Neural progenitor cell (in vitro differentiated cells): ENCODE data around the gene ESCO1. TPM values are rescaled to one million over a fixed set of nuclear protein-coding genes. Genes with fewer than 3 reads are reported as not detected.
"Not testable (repeated sequence)": the region's sequence is repeated elsewhere in the genome, so short reads cannot be mapped to it uniquely, and the experiment has no call there.

Experiments used
- DNase-seq: peaks from one replicate; pipeline ENCODE4 v3.0.0-alpha.2; 2016; ENCODE audit warnings: low spot score
- H2AFZ ChIP-seq: fragments of 200-600 bp; sonication (generic); replicated peaks from 2 replicates; pipeline ENCODE4 v1.6.1; 2016; ENCODE audit warnings: antibody characterized with exemption
- H3F3A ChIP-seq: fragments of 200-600 bp; sonication (generic); 2 replicates; pipeline ENCODE4 v1.6.1; 2016; ENCODE audit warnings: antibody characterized with exemption, low read depth
- H3K27ac ChIP-seq: fragments of 200-600 bp; sonication (generic); 2 replicates; pipeline ENCODE4 v1.5.1; 2016; ENCODE audit warnings: mild to moderate bottlenecking
- H3K27me3 ChIP-seq: fragments of 200-600 bp; sonication (generic); 2 replicates; pipeline ENCODE4 v1.6.1; 2016; ENCODE audit warnings: mild to moderate bottlenecking, moderate library complexity
- H3K36me3 ChIP-seq: fragments of 200-600 bp; sonication (generic); 2 replicates; pipeline ENCODE4 v1.5.1; 2016
- H3K4me1 ChIP-seq: fragments of 200-600 bp; sonication (generic); 2 replicates; pipeline ENCODE4 v1.6.1; 2016; ENCODE audit warnings: mixed run types
- H3K4me2 ChIP-seq: fragments of 200-600 bp; sonication (generic); 2 replicates; pipeline ENCODE4 v1.6.1; 2016
- H3K4me3 ChIP-seq: fragments of 200-600 bp; sonication (generic); 2 replicates; pipeline ENCODE4 v1.5.1; 2016
- H3K79me2 ChIP-seq: fragments of 200-600 bp; sonication (generic); 2 replicates; pipeline ENCODE4 v1.6.1; 2016; ENCODE audit warnings: low read depth
- H3K9ac ChIP-seq: fragments of 200-600 bp; sonication (generic); 2 replicates; pipeline ENCODE4 v1.6.1; 2016
- H3K9me3 ChIP-seq: fragments of 200-600 bp; sonication (generic); 2 replicates; pipeline ENCODE4 v1.5.1; 2016; ENCODE audit warnings: low read depth
- H4K20me1 ChIP-seq: fragments of 200-600 bp; sonication (generic); 2 replicates; pipeline ENCODE4 v1.6.1; 2016; ENCODE audit warnings: low read depth
- H3K27ac Mint-ChIP-seq: 3 replicates; pipeline ENCODE4 v1.8.0; 2021; ENCODE audit warnings: mixed read lengths
- H3K27me3 Mint-ChIP-seq: 2 replicates; pipeline ENCODE4 v1.8.0; 2022; ENCODE audit warnings: low read depth, mild to moderate bottlenecking, inconsistent platforms, moderate library complexity, mixed read lengths; ENCODE audit not compliant: insufficient read depth
- H3K36me3 Mint-ChIP-seq: 3 replicates; pipeline ENCODE4 v1.8.0; 2021; ENCODE audit warnings: mixed read lengths
- H3K4me1 Mint-ChIP-seq: 3 replicates; pipeline ENCODE4 v1.8.0; 2021; ENCODE audit warnings: mixed read lengths
- H3K4me3 Mint-ChIP-seq: 3 replicates; pipeline ENCODE4 v1.8.0; 2021; ENCODE audit warnings: mild to moderate bottlenecking, moderate library complexity, mixed read lengths
- H3K9me3 Mint-ChIP-seq: 3 replicates; pipeline ENCODE4 v1.8.0; 2020; ENCODE audit warnings: mixed read lengths
- EZH2 ChIP-seq: fragments of 200-600 bp; sonication (generic); IDR thresholded peaks from 2 replicates; pipeline ENCODE4 v1.6.1; 2017; ENCODE audit warnings: antibody characterized with exemption, mild to moderate bottlenecking, moderate library complexity
- EZH2phosphoT487 ChIP-seq: fragments of 200-600 bp; sonication (generic); IDR thresholded peaks from 2 replicates; pipeline ENCODE4 v1.6.1; 2017; ENCODE audit warnings: antibody characterized with exemption
- total RNA-seq: library from RNA; depleted of rRNA; stranded (reverse); fragments of >200 nt; gene quantifications from 2 replicates; pipeline ENCODE4 v1.2.3, GENCODE V29; 2015; ENCODE audit warnings: low replicate concordance
- TF ChIP-seq, protein P1 (sequence below): fragments of 200-600 bp; sonication (generic); IDR thresholded peaks from 2 replicates; pipeline ENCODE4 v1.5.1; 2017; ENCODE audit warnings: antibody characterized with exemption, mild to moderate bottlenecking

Gene ESCO1, protein sequence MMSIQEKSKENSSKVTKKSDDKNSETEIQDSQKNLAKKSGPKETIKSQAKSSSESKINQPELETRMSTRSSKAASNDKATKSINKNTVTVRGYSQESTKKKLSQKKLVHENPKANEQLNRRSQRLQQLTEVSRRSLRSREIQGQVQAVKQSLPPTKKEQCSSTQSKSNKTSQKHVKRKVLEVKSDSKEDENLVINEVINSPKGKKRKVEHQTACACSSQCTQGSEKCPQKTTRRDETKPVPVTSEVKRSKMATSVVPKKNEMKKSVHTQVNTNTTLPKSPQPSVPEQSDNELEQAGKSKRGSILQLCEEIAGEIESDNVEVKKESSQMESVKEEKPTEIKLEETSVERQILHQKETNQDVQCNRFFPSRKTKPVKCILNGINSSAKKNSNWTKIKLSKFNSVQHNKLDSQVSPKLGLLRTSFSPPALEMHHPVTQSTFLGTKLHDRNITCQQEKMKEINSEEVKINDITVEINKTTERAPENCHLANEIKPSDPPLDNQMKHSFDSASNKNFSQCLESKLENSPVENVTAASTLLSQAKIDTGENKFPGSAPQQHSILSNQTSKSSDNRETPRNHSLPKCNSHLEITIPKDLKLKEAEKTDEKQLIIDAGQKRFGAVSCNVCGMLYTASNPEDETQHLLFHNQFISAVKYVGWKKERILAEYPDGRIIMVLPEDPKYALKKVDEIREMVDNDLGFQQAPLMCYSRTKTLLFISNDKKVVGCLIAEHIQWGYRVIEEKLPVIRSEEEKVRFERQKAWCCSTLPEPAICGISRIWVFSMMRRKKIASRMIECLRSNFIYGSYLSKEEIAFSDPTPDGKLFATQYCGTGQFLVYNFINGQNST
- total RNA-seq, result 27.4 and 48.8 TPM in 2 replicates

DNA sequence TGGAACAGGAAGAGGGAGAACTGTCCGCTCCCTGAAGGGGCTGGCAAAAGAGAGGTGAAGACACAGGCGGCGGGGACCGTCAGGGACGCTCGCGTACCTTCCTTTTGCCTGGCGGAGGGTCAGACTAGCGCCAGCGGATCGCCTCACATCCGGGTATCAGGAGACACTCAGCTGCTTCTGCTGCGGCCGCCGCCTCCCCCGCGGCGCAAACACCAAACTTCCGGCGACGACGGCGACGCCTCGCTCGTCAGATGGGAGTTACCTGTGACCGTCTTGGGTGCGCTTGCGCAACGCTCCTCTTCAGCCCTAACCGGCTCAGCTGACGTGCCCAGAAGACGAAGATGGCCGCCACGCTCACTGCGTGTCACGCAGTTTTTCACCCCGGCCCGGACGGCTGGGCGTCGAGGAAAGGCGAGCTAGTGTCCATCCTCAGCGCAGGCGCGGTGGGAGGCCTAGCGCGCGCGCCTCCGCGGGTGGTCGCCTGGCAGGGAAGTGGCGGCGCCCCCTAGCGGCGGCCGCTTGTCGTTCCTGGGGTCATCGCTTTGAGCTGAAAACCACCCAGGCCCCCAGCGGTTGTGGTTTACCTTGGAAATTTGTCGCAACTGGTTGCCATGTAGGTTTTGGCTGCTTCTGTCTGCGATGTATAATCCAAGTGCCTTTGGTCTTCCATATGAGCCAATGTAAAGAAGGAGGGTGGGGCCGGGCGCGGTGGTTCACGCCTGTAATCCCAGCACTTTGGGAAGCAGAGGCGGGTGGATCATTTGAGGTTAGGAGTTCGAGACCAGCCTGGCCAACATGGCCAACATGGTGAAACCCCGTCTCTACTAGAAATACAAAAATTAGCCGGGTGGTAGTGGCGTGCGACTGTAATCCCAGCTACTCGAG, at the start of gene ESCO1:
ESCO1 (minus strand) TSS at position 179 of the 885 bp plus-strand sequence. CDS start 25,861 bp downstream, outside the sequence.
- H3K4me1 ChIP-seq, result peaks cover 7% of the 10 kb centered on the region
- peak within 1 kb of the TSS; percentile 49 for H3K9ac ChIP-seq
- DNase-seq, result peak; percentile 96
- peaks cover 34% of the 10 kb centered on the region for H3F3A ChIP-seq
- peaks cover 42% of the 10 kb centered on the region for H3K79me2 ChIP-seq
- H3K4me2 ChIP-seq, result peak within 1 kb of the TSS; percentile 86
- Mint-ChIP-seq H3K9me3 (peaks cover 4% of the 10 kb centered on the region), H3K4me1 (peaks cover 16% of the 10 kb centered on the region), H3K27ac (peak within 1 kb of the TSS; percentile 99), H3K4me3 (peak within 1 kb of the TSS; percentile 100), H3K36me3 (peaks cover 9% of the 10 kb centered on the region), H3K27me3 (peaks cover 5% of the 10 kb centered on the region)
- peak within 1 kb of the TSS; percentile 94 for H3K27ac ChIP-seq
- peak; percentile 4 for TF ChIP-seq EZH2phosphoT487
- no peak for TF ChIP-seq EZH2
- TF ChIP-seq, protein P1, sequence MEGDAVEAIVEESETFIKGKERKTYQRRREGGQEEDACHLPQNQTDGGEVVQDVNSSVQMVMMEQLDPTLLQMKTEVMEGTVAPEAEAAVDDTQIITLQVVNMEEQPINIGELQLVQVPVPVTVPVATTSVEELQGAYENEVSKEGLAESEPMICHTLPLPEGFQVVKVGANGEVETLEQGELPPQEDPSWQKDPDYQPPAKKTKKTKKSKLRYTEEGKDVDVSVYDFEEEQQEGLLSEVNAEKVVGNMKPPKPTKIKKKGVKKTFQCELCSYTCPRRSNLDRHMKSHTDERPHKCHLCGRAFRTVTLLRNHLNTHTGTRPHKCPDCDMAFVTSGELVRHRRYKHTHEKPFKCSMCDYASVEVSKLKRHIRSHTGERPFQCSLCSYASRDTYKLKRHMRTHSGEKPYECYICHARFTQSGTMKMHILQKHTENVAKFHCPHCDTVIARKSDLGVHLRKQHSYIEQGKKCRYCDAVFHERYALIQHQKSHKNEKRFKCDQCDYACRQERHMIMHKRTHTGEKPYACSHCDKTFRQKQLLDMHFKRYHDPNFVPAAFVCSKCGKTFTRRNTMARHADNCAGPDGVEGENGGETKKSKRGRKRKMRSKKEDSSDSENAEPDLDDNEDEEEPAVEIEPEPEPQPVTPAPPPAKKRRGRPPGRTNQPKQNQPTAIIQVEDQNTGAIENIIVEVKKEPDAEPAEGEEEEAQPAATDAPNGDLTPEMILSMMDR, result peak; percentile 88
- H3K9me3 ChIP-seq, result no peaks in the 10 kb centered on the region
- H3K4me3 ChIP-seq, result peak within 1 kb of the TSS; percentile 79
- no peaks in the 10 kb centered on the region for H3K36me3 ChIP-seq
- peak within 1 kb of the TSS; percentile 90 for H2AFZ ChIP-seq
- peaks cover 3% of the 10 kb centered on the region for H4K20me1 ChIP-seq
- H3K27me3 ChIP-seq, result no peaks in the 10 kb centered on the region

DNA sequence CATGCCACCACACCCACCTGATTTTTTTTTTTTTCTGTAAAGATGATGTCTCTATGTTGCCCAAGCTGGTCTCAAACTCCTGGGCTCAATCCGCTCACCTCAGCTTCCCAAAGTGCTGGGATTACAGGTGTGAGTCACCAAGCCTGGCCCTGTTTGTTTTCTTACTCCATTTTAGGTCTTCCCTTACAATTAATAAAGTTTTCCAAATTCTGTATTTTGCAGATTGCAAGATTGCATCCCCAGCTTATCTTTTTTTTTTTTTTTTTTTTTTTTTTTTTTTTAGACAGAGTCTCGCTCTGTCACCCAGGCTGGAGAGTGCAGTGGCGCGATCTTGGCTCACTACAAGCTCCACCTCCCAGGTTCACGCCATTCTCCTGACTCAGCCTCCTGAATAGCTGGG, 39.9 kb upstream of the ESCO1 start:
- not testable (repeated sequence) for H3K27me3 Mint-ChIP-seq, H3K4me1 Mint-ChIP-seq, H3K4me3 ChIP-seq, H3K27ac ChIP-seq, H3K27me3 ChIP-seq, H3K4me2 ChIP-seq, H3K4me1 ChIP-seq, H3K79me2 ChIP-seq, H2AFZ ChIP-seq, H3K4me3 Mint-ChIP-seq, H3K9ac ChIP-seq, H3K9me3 Mint-ChIP-seq, H3K9me3 ChIP-seq, DNase-seq, H3K36me3 ChIP-seq, H3K27ac Mint-ChIP-seq, H4K20me1 ChIP-seq
- H3K36me3 Mint-ChIP-seq, result peaks cover 12% of the 10 kb centered on the region
- peaks cover 21% of the 10 kb centered on the region for H3F3A ChIP-seq

DNA sequence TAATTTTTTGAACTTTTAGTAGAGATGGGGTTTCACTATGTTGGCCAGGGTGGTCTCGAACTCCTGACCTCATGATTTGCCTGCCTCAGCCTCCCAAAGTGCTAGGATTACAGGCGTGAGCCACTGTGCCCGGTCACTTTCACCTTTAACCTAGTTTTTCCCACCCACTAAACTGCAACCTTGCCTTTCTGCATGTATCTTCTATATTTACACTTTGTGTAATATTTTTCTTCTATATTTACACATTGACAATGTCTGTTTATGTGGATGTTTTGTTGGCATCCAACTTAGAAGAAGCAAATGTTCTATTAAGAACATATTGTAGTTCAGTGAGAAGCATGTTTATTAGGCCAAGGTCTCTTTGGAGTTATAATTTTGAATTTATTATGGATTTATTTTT, 38.3 kb upstream of the ESCO1 start:
- Histone ChIP-seq H3K36me3 (no peaks in the 10 kb centered on the region), H3K4me1 (no peaks in the 10 kb centered on the region), H3K4me3 (no peak overlapping the region), H4K20me1 (no peaks in the 10 kb centered on the region), H3K9ac (no peak overlapping the region), H2AFZ (no peak overlapping the region), H3K27me3 (no peaks in the 10 kb centered on the region), H3K4me2 (no peak overlapping the region), H3K9me3 (no peaks in the 10 kb centered on the region), H3K79me2 (no peaks in the 10 kb centered on the region), H3F3A (peaks cover 31% of the 10 kb centered on the region), H3K27ac (peak overlapping the region; percentile 46)
- DNase-seq, result no peak
- H3K9me3 Mint-ChIP-seq, result no peaks in the 10 kb centered on the region
- H3K4me3 Mint-ChIP-seq, result no peak overlapping the region
- H3K4me1 Mint-ChIP-seq, result peaks cover 5% of the 10 kb centered on the region
- TF ChIP-seq EZH2 (no peak), EZH2phosphoT487 (no peak)
- TF ChIP-seq, protein P1, result no peak
- no peak overlapping the region for H3K27ac Mint-ChIP-seq
- peaks cover 7% of the 10 kb centered on the region for H3K27me3 Mint-ChIP-seq
- peaks cover 12% of the 10 kb centered on the region for H3K36me3 Mint-ChIP-seq
